NB4 (cell line): ENCODE data around the gene CYTH3.

Experiments used
- MYC ChIP-seq: IDR thresholded peaks from 2 replicates; pipeline ENCODE4 v1.6.1; 2011; ENCODE audit warnings: low read depth, low read length
- POLR2A ChIP-seq: IDR thresholded peaks from 2 replicates; pipeline ENCODE4 v1.6.1; 2011; ENCODE audit warnings: mild to moderate bottlenecking; ENCODE audit not compliant: insufficient read length; ENCODE audit errors: extremely low read depth
- TF ChIP-seq, protein P1 (sequence below): IDR thresholded peaks from one replicate; pipeline ENCODE4 v1.5.1; 2012; ENCODE audit warnings: low read depth, low read length
- TF ChIP-seq, protein P2 (sequence below): IDR thresholded peaks from 2 replicates; pipeline ENCODE4 v1.6.1; 2011; ENCODE audit warnings: low read depth, low read length

DNA sequence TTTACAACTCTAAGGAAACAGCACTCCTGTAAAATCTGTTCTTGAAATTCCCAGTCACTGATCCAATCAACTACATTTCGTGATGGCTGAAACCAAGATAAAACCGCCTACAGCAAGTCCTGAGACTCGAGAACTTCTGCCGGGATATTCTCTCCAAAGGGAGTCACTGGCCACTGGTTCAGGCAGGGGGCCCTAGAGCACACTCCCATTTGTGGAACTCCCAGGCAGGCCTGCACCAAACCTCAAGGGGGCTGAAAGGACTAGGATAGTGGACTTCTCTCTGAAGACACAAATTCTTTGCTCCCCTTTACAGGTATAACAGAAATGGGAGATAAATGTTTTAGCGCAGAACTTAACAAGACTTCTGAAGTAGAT, 16.3 kb downstream of the CYTH3 start:
- TF ChIP-seq POLR2A = no peak
- TF ChIP-seq, protein P1, sequence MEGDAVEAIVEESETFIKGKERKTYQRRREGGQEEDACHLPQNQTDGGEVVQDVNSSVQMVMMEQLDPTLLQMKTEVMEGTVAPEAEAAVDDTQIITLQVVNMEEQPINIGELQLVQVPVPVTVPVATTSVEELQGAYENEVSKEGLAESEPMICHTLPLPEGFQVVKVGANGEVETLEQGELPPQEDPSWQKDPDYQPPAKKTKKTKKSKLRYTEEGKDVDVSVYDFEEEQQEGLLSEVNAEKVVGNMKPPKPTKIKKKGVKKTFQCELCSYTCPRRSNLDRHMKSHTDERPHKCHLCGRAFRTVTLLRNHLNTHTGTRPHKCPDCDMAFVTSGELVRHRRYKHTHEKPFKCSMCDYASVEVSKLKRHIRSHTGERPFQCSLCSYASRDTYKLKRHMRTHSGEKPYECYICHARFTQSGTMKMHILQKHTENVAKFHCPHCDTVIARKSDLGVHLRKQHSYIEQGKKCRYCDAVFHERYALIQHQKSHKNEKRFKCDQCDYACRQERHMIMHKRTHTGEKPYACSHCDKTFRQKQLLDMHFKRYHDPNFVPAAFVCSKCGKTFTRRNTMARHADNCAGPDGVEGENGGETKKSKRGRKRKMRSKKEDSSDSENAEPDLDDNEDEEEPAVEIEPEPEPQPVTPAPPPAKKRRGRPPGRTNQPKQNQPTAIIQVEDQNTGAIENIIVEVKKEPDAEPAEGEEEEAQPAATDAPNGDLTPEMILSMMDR = peak; percentile 5
- TF ChIP-seq MYC = no peak
- TF ChIP-seq, protein P2, sequence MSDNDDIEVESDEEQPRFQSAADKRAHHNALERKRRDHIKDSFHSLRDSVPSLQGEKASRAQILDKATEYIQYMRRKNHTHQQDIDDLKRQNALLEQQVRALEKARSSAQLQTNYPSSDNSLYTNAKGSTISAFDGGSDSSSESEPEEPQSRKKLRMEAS = no peak
